ENCODE measurements around the gene TLL2.

The TLL2 gene

GRCh38 chr10:96339383-96339782 is 174.3 kb downstream of the TLL2 start:
- DNase-seq (ENCODE audit: low read depth), result no peak
- H3K4me3 ChIP-seq (ENCODE audit: low read length), result no peak overlapping the region
- TF ChIP-seq, protein P1, sequence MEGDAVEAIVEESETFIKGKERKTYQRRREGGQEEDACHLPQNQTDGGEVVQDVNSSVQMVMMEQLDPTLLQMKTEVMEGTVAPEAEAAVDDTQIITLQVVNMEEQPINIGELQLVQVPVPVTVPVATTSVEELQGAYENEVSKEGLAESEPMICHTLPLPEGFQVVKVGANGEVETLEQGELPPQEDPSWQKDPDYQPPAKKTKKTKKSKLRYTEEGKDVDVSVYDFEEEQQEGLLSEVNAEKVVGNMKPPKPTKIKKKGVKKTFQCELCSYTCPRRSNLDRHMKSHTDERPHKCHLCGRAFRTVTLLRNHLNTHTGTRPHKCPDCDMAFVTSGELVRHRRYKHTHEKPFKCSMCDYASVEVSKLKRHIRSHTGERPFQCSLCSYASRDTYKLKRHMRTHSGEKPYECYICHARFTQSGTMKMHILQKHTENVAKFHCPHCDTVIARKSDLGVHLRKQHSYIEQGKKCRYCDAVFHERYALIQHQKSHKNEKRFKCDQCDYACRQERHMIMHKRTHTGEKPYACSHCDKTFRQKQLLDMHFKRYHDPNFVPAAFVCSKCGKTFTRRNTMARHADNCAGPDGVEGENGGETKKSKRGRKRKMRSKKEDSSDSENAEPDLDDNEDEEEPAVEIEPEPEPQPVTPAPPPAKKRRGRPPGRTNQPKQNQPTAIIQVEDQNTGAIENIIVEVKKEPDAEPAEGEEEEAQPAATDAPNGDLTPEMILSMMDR (conservative IDR thresholded peaks at IDR 0.05; ENCODE audit: low read depth, low read length), result no peak

- peak; percentile 2 for DNase-seq (ENCODE audit: low read depth)
- TF ChIP-seq, protein P1 (conservative IDR thresholded peaks at IDR 0.05; ENCODE audit: low read depth, low read length), result no peak
- no peak overlapping the region for H3K4me3 ChIP-seq (ENCODE audit: low read length)
Measured at GRCh38 chr10:96338279-96338925, 175.3 kb downstream of the TLL2 start.

DNA sequence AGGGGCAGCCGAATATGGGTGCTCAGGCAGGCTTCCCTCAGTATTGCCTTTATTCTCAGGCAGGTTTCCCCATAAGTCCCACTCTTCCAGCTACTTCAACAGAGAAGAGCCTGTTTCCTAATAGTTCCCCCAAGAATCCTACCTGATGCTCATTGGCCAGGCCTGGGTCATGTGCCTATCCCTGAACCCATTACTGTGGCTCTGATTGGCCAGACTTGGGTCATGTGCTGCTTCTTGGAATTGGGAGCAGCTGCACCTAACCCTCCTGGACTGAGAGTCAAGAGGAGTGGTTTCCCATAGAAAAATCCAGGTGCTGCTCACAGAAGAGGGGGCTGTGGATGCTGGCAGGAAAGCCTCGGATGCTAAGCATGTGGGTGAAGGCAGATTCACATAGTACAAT is 176.6 kb downstream of the TLL2 start:
- TF ChIP-seq, protein P1 (conservative IDR thresholded peaks at IDR 0.05; ENCODE audit: low read depth, low read length), result no peak
- no peak for DNase-seq (ENCODE audit: low read depth)
- H3K4me3 ChIP-seq (ENCODE audit: low read length), result no peak overlapping the region

GRCh38 chr10:96334616-96335526 is 178.9 kb downstream of the TLL2 start:
- H3K4me3 ChIP-seq (ENCODE audit: low read length), result no peak overlapping the region
- TF ChIP-seq, protein P1 (conservative IDR thresholded peaks at IDR 0.05; ENCODE audit: low read depth, low read length), result peak; percentile 95
- DNase-seq (ENCODE audit: low read depth), result peak; percentile 5

DNA sequence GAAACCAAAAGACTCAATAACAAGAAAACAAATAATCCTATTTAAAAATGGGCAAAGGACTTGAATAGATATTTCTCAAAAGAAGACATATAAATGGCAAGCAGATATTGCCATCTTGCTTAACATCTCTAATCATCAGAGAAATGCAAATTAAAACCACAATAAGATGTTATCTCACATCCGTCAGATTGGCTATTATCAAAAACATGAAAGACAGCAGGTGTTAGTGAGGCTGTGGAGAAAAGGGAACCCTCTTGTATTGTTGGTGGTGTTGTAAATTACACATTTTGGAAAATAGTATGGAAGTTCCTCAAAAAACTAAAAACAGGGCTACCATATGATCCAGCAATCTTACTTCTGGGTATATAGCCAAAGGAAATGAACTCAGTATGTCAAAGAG is 180.6 kb downstream of the TLL2 start:
- TF ChIP-seq, protein P1 (conservative IDR thresholded peaks at IDR 0.05; ENCODE audit: low read depth, low read length), result no peak
- DNase-seq (ENCODE audit: low read depth), result no peak
- H3K4me3 ChIP-seq (ENCODE audit: low read length), result no peak overlapping the region

DNA sequence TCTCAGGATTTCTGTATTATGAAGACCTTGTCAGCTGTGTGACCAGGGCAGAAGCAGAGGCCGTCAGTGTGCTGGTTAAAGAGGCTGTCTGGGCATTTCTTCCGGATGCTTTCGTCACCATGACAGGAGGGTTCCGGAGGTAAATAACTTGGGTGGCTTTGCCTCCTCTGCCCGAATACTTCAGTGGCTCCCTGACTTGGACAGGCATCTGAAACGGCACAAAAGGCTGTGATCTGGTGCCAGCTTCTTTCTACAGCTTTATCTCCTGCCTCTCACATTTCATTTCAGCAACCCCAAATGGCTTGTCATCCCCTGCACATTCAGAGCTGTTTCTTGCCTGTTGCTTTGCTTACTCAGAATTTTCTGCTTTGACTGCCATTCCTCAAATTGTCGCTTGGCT is 186.3 kb downstream of the TLL2 start:
- DNase-seq (ENCODE audit: low read depth), result no peak
- H3K4me3 ChIP-seq (ENCODE audit: low read length), result no peak overlapping the region
- TF ChIP-seq, protein P1 (conservative IDR thresholded peaks at IDR 0.05; ENCODE audit: low read depth, low read length), result no peak
